Gastroesophageal sphincter (tissue), 4 donors: ENCODE results near the gene ADAM33. TPM values are rescaled to one million over a fixed set of nuclear protein-coding genes. Genes with fewer than 3 reads are reported as not detected.

Experiments used
- ATAC-seq: fragments of 150-250 bp; one replicate; pipeline ENCODE4 v1.9.1; 2016; ENCODE audit warnings: mild to moderate bottlenecking, moderate library complexity
- H3K27ac ChIP-seq, 4 donors: fragments of 200-600 bp; sonication (generic) in 3 of 4; 1 replicate in 3 of 4; 2 replicates in 1 of 4; pipeline ENCODE4 v1.5.1; 2016 to 2019
- H3K27me3 ChIP-seq: fragments of 200-600 bp; sonication (generic); one replicate; pipeline ENCODE4 v1.5.1; 2019
- H3K36me3 ChIP-seq, 2 donors: fragments of 200-600 bp; sonication (generic); one replicate each; pipeline ENCODE4 v1.5.1; 2019; ENCODE audit warnings: control low read depth in 1 of 2
- H3K4me1 ChIP-seq, 3 donors: fragments of 200-600 bp; sonication (generic); 1 replicate in 2 of 3; 2 replicates in 1 of 3; pipeline ENCODE4 v1.5.1; 2016 to 2019; ENCODE audit warnings: control low read depth in 2 of 3
- H3K4me3 ChIP-seq, 2 donors: fragments of 200-600 bp; sonication (generic); one replicate each; pipeline ENCODE4 v1.5.1; 2019; ENCODE audit warnings: mild to moderate bottlenecking in 1 of 2, moderate library complexity in 1 of 2
- H3K9me3 ChIP-seq, 3 donors: fragments of 200-600 bp; sonication (generic); one replicate each; pipeline ENCODE4 v1.5.1; 2017 to 2019; ENCODE audit warnings: control low read depth in 2 of 3
- CTCF ChIP-seq, 4 experiments: fragments of 200-600 bp in 2 of 4; fragments of 450-650 bp in 2 of 4; sonication (generic) in 1 of 4; IDR thresholded peaks; one replicate each; pipeline ENCODE4 v1.5.1; 2017 to 2019; ENCODE audit warnings: antibody characterized with exemption in 4 of 4, mild to moderate bottlenecking in 2 of 4, moderate library complexity in 2 of 4
- EP300 ChIP-seq: sonication (generic); formaldehyde crosslinking; IDR thresholded peaks from one replicate; pipeline ENCODE4 v1.6.1; 2017; ENCODE audit warnings: antibody characterized with exemption, mild to moderate bottlenecking
- POLR2A ChIP-seq, 2 donors: fragments of 450-650 bp; IDR thresholded peaks; one replicate each; pipeline ENCODE4 v1.6.1; 2017; ENCODE audit warnings: antibody characterized with exemption in 2 of 2, mild to moderate bottlenecking in 2 of 2, moderate library complexity in 1 of 2
- POLR2AphosphoS5 ChIP-seq: sonication (generic); formaldehyde crosslinking; IDR thresholded peaks from one replicate; pipeline ENCODE4 v1.6.1; 2017; ENCODE audit warnings: antibody characterized with exemption
- WGBS, 2 donors: methylation state at CpG; one replicate each; pipeline ENCODE4 v1.1.5; 2018; ENCODE audit warnings: low coverage in 1 of 2; 5-methylcytosine and 5-hydroxymethylcytosine counted together
- total RNA-seq, 4 donors: library from RNA; depleted of rRNA; stranded (reverse); fragments of >200 nt; gene quantifications; one replicate each; pipeline ENCODE4 v1.1.0, GENCODE V29; 2016

The ADAM33 gene
- total RNA-seq, 4 donors from 2014 or later: 15.9 to 105 (median 70.1) TPM

GRCh38 chr20:3710011-3710466, 28.2 kb upstream of the ADAM33 start:
- WGBS, 2 donors: 47% methylated on average over 2 of the region's 6 CpGs; no CpG with 5 or more reads in 1 of the 2 donors
- ATAC-seq: peak; percentile 23

GRCh38 chr20:3707508-3707899, 25.7 kb upstream of the ADAM33 start:
- Histone ChIP-seq H3K4me3 (no peak overlapping the region), H3K9me3 (no peaks in the 10 kb centered on the region), H3K36me3 (no peaks in the 10 kb centered on the region), H3K27ac (no peak overlapping the region), H3K27me3 (no peaks in the 10 kb centered on the region), H3K4me1 (peaks cover 0 to 19% (median 7%) of the 10 kb centered on the region in 3 donors)
- ATAC-seq: no peak
- TF ChIP-seq CTCF (IDR thresholded peaks at IDR 0.05) (no peak), POLR2AphosphoS5 (no peak), POLR2A (IDR thresholded peaks at IDR 0.05) (no peak), EP300 (no peak)
- WGBS, 2 donors: 94 to 100% methylated on average over 1 to 3 of the region's 3 CpGs

More at GRCh38 chr20:3710011-3710466, 28.2 kb upstream of the ADAM33 start:
- H3K36me3 ChIP-seq: no peaks in the 10 kb centered on the region
- peak overlapping the region in 1 of 2 donors; percentile 39 for H3K4me3 ChIP-seq
- no peak for TF ChIP-seq POLR2A (IDR thresholded peaks at IDR 0.05)
- TF ChIP-seq POLR2AphosphoS5: no peak
- no peak for TF ChIP-seq CTCF (IDR thresholded peaks at IDR 0.05)
- TF ChIP-seq EP300: no peak
- H3K4me1 ChIP-seq: peaks cover 0 to 19% (median 7%) of the 10 kb centered on the region in 3 donors
- H3K27me3 ChIP-seq: no peaks in the 10 kb centered on the region
- H3K9me3 ChIP-seq: no peaks in the 10 kb centered on the region
- peak overlapping the region in 2 of 4 donors; percentile 10 to 31 for H3K27ac ChIP-seq

GRCh38 chr20:3706774-3707507, 25.1 kb upstream of the ADAM33 start:
- no peaks in the 10 kb centered on the region for H3K9me3 ChIP-seq
- H3K36me3 ChIP-seq: no peaks in the 10 kb centered on the region
- peak; percentile 30 for ATAC-seq
- 100% methylated on average over 1 of the region's 10 CpGs; no CpG with 5 or more reads in 1 of the 2 donors for WGBS, 2 donors
- no peak overlapping the region for H3K27ac ChIP-seq
- H3K4me3 ChIP-seq: no peak overlapping the region
- no peak for TF ChIP-seq CTCF (IDR thresholded peaks at IDR 0.05)
- no peak for TF ChIP-seq POLR2AphosphoS5
- no peak for TF ChIP-seq POLR2A (IDR thresholded peaks at IDR 0.05)
- H3K4me1 ChIP-seq: peaks cover 0 to 19% (median 7%) of the 10 kb centered on the region in 3 donors
- H3K27me3 ChIP-seq: no peaks in the 10 kb centered on the region

GRCh38 chr20:3705970-3706739, 24.3 kb upstream of the ADAM33 start:
- no peak for TF ChIP-seq CTCF (IDR thresholded peaks at IDR 0.05)
- no peak for TF ChIP-seq POLR2A (IDR thresholded peaks at IDR 0.05)
- no peak for TF ChIP-seq EP300
- TF ChIP-seq POLR2AphosphoS5: no peak
- Histone ChIP-seq H3K4me3 (no peak overlapping the region), H3K27me3 (no peaks in the 10 kb centered on the region), H3K9me3 (no peaks in the 10 kb centered on the region), H3K36me3 (no peaks in the 10 kb centered on the region), H3K27ac (no peak overlapping the region), H3K4me1 (peaks cover 0 to 15% (median 7%) of the 10 kb centered on the region in 3 donors)
- no peak for ATAC-seq
- 90% methylated on average over 6 of the region's 31 CpGs; no CpG with 5 or more reads in 1 of the 2 donors for WGBS, 2 donors
